GM21717 (cell line): ENCODE results near the gene RGS1.

Source experiments
- ATAC-seq: cut with Tn5 transposase; IDR thresholded peaks from one replicate; pipeline ENCODE4 v1.9.1; 2021; ENCODE audit warnings: mild to moderate bottlenecking, moderate library complexity; ENCODE audit not compliant: unreplicated experiment

Gene RGS1

GRCh38 chr1:192552760-192553191 is 22.8 kb upstream of the RGS1 start:
- no peak for ATAC-seq

GRCh38 chr1:192553741-192554140 is 21.8 kb upstream of the RGS1 start:
- ATAC-seq = no peak

GRCh38 chr1:192554904-192555303 is 20.7 kb upstream of the RGS1 start:
- ATAC-seq = no peak

- ATAC-seq = no peak
Measured at GRCh38 chr1:192555399-192555798, 20.2 kb upstream of the RGS1 start.

GRCh38 chr1:192557841-192558595 is 17.6 kb upstream of the RGS1 start:
- ATAC-seq = no peak

- no peak for ATAC-seq
Measured at GRCh38 chr1:192559115-192560006, 16.2 kb upstream of the RGS1 start.

- ATAC-seq = no peak
Measured at GRCh38 chr1:192561301-192561700, 14.3 kb upstream of the RGS1 start.

GRCh38 chr1:192563129-192563528 is 12.4 kb upstream of the RGS1 start:
- no peak for ATAC-seq

- no peak for ATAC-seq
Measured at GRCh38 chr1:192564099-192564498, 11.5 kb upstream of the RGS1 start.

GRCh38 chr1:192565946-192566345 is 9.6 kb upstream of the RGS1 start:
- ATAC-seq = no peak

GRCh38 chr1:192566657-192567056 is 8.9 kb upstream of the RGS1 start:
- no peak for ATAC-seq

- no peak for ATAC-seq
Measured at GRCh38 chr1:192568063-192568462, 7.5 kb upstream of the RGS1 start.

GRCh38 chr1:192571668-192572067 is 3.9 kb upstream of the RGS1 start:
- ATAC-seq = no peak

GRCh38 chr1:192573499-192573898 is 2.1 kb upstream of the RGS1 start:
- ATAC-seq = no peak

- no peak for ATAC-seq
Measured at GRCh38 chr1:192574073-192574472, 1.5 kb upstream of the RGS1 start.

GRCh38 chr1:192576190-192577144 is 894 bp downstream of the RGS1 start:
- ATAC-seq = no peak

- no peak for ATAC-seq
Measured at GRCh38 chr1:192577145-192578140, 1.9 kb downstream of the RGS1 start.

- ATAC-seq = no peak
Measured at GRCh38 chr1:192578144-192578909, 2.8 kb downstream of the RGS1 start.
